GM21723 (cell line): ENCODE results near the gene TGDS.

Experiments
- ATAC-seq: cut with Tn5 transposase; IDR thresholded peaks from one replicate; pipeline ENCODE4 v1.9.1; 2021; ENCODE audit warnings: mild to moderate bottlenecking, moderate library complexity; ENCODE audit not compliant: unreplicated experiment

Gene TGDS

DNA sequence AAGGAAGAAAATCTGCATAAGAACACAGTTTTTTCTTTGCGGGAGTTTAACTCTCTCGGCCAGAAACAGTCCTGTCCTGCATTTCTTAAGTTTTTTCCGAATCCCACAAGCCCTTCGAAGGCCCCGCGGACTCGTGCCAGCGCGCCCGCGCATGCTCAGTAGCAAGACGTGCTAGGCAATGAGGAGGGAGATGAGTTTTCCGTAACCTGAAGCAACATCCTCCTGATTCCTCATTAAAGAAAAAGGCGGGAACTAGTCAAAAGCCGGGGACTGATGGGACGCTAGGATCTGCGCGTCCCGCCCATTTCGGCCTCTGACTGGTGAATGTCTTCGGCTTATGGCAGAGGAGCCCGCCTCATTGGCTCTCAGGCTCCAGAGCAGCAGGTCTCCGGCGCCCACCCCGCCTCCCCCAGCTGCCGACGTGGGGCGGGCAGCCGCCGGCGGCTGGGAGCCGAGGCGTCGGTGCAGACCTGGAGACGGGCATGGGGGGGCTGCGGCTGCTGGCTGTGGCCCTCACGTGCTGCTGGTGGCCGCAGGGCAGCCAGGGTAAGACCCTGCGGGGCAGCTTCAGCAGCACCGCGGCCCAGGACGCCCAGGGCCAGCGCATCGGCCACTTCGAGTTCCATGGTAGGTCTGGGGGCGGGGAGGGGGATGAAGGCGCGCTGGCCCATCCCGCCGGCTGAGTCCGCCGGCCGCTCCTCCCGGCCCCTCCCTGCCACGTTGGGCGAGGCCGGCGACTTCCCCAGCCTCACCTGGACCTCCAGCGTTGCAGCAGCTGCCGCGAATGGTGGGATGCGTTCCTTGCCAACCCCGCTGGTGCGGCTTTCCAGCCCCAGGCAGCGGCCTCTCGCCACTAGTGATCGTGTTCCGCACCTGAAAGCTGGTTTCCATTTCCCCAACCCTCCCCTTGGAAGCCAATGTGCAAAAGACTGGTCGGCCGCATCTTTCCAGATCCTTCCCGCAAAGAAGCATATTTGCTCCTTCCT, 5.8 kb upstream of the TGDS start, which contains the start of gene GPR180:
TSS of gene GPR180 (plus strand) at position 412 of the 986 bp plus-strand sequence. CDS start at position 483, 71 bp downstream.
- ATAC-seq = peak; percentile 99

GRCh38 chr13:94599877-94600276, 3.9 kb upstream of the TGDS start:
- no peak for ATAC-seq

DNA sequence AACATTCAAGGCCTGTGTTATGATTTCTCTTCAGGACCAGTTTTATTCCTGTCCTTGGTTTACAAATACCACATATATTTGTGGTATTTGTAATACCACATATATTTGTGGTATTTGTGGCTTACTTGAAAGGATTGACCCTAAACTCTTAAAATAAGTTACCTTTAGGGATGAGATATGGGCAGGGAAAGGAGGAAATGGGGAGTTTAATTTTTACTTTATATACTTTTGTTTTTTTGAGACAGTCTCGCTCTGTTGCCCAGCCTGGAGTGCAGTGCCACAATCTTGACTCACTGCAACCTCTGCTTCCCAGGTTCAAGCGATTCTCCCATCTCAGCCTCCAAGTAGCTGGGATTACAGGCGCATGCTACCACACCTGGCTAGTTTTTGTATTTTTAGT, 2.3 kb upstream of the TGDS start:
- no peak for ATAC-seq

- ATAC-seq = no peak
Observed at GRCh38 chr13:94596575-94596971, 621 bp upstream of the TGDS start.

- ATAC-seq = peak; percentile 63
Observed at GRCh38 chr13:94595001-94595949, 677 bp downstream of the TGDS start.

DNA sequence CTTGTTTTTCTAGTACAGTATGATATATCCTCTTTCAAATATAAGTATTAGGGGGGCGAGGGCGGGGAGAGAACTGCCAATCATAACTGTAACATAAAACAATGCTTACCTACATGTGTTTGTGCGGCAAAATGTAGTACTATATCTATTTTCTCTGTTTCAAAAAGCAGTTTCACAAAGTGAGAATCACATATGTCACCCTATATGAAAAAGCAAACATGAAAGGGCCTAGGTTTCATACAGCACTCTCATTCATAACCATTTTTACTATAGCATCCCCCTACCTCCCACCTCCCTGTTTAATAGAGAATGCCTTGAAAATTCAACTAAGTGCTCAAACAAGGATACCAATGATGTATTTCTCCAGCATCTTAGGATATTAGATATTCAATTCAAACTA, 5.2 kb downstream of the TGDS start:
- ATAC-seq = no peak

DNA sequence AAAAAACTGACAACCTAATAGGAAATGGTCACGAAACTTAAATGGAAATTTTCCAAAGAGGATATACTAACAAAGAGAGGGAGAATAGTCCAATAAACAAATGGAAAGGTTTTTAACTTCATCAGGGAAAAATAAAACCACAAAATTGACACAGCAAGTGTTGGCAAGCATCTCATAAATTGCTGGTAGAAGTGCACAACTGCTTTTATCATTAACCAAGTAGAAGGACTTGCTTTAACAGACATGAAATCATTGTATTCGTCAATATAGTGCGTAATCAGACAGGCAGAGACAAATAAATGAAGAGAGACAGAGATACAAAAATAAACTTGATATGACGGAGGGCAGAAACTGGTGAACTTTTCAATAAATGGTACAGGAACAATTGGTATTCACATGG, 7.4 kb downstream of the TGDS start:
- no peak for ATAC-seq

GRCh38 chr13:94586371-94586770, 9.6 kb downstream of the TGDS start:
- no peak for ATAC-seq

GRCh38 chr13:94585543-94586101, 10.3 kb downstream of the TGDS start:
- ATAC-seq = no peak

DNA sequence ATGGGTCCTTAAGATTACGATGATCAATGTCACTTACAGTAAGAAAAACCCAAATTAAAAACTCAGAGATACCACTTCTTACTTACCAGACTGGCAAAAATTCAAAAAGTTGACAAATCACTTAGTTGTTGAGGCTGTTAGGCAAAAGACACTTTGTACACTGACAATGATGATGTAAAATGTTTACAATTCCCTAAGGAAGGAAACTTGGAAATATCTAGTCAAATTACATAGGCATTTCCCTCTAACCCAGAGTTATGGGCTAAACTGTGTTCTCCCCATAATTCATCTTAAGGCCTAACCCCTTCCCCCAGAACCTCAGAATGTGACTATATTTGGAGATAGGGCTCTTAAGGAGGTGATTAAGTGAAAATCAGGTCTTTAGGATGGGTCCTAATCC, 12.0 kb downstream of the TGDS start:
- ATAC-seq = no peak

GRCh38 chr13:94579063-94579462, 16.9 kb downstream of the TGDS start:
- ATAC-seq = no peak

DNA sequence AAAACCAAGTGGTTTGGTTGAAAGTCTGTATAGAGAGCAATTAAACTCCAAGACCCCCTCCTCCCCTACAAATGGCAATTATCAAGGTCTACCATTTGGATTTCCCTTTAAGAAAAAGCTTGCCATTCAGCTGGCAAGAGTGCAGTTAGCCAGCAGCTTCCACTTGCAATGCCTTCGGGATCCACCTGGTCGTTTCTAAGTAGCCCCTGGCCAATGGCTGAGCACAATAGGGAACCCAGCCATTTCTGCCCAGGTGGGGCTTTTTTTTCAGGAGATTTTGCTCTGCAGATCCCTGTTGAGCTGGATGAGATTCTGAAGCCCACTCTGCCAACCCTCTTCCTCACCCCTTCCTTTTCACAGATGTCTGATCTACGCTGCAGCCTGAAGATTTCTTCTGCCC, 26.3 kb downstream of the TGDS start:
- ATAC-seq = no peak

- ATAC-seq = no peak
Observed at GRCh38 chr13:94568443-94568842, 27.5 kb downstream of the TGDS start.

- ATAC-seq = no peak
Observed at GRCh38 chr13:94567581-94567980, 28.4 kb downstream of the TGDS start.

- no peak for ATAC-seq
Observed at GRCh38 chr13:94561126-94561525, 34.8 kb downstream of the TGDS start.

GRCh38 chr13:94560116-94560515, 35.8 kb downstream of the TGDS start:
- ATAC-seq = no peak

- no peak for ATAC-seq
Observed at GRCh38 chr13:94559222-94559795, 36.6 kb downstream of the TGDS start.

DNA sequence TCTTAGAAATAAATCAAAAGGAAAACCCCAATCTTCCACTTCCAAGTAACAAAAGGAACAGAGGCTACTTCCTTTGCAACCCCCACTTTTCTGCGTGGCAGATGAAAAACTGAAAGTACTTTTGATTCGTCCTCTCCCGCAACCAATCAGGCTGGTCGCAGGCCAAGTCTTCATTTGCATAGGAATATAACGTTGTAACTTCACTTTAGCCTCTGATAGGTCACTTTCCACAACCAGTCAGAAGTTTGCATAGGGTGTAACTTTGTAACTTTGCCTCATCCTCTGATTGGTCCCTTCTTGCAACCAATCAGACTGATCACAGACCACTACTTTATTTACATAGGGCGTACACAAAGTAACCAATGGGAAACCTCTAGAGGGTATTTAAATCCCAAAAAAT, 37.2 kb downstream of the TGDS start:
- no peak for ATAC-seq

DNA sequence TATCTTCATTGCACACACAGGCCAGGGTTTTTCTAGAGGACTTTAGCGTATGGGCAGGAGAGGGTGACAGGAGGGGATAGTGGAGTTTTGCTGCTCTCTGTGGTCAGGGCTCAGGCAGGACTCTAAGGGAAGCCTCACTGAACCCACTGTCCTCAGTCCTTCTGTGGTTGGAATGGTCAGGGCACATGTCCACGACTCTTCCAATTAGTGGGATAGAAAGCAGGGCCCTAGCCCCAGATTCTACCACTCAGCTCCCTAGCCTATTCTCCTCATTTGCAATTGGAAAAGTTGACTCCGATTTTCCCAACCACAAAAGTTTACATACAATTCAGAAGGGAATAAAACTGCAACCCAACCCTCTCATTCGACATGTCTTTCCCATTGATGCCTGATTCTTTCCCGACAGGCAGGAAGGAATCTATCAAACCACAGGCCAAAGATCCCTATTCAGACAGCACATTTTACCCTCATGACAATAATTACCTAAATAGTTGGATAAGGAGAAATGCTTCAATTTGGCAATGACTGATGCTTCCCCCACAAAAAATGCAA, 38.2 kb downstream of the TGDS start:
- no peak for ATAC-seq

DNA sequence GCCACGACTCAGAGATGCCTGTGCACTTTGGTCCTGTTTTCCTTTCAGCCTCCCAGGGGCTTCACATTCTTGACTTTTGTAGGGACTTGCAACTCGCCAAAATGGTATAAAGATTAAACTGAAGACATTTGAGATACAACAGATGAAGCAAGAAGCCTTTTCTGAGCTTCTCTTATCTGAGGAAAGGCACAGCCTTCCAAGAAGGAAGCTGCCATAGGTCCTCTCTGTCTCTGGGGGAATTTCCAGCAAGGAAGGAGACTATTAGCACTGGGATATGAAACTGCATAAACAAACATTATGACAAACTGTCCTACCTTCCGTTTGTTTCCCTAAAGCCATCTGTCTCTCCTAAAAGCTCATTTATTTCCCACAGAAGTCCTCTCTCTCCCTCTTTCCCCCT, 39.3 kb downstream of the TGDS start:
- no peak for ATAC-seq
